DND-41 (cell line): ENCODE results near the gene CDC7.

Source experiments
- EZH2 ChIP-seq: IDR thresholded peaks from 3 replicates; pipeline ENCODE4 v1.6.1; 2012; ENCODE audit warnings: borderline replicate concordance, low read depth, mild to moderate bottlenecking, moderate library complexity, low read length, inconsistent platforms; ENCODE audit not compliant: severe bottlenecking
- TF ChIP-seq, protein P1 (sequence below): IDR thresholded peaks from 2 replicates; pipeline ENCODE4 v1.5.1; 2012; ENCODE audit warnings: borderline replicate concordance, low read length, moderate library complexity, mild to moderate bottlenecking; ENCODE audit not compliant: poor library complexity, severe bottlenecking; ENCODE audit errors: extremely low read depth

DNA sequence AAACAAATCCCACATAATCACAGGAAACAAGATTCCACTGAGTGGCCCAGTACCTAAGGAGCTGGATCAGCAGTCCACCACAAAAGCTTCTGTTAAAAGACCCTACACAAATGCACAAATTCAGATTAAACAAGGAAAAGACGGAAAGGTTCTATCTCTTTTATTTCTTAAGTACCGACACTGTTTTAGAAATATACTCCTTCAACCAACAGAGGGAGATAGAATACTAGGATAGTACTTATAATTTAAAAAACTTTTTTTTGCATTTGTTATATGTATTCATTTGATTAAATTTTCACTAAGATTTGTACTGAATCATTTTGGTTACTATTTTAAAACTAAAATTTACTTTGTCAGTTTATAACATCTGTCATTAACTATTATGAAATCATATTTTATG, 12.5 kb downstream of the CDC7 start:
- TF ChIP-seq, protein P1, sequence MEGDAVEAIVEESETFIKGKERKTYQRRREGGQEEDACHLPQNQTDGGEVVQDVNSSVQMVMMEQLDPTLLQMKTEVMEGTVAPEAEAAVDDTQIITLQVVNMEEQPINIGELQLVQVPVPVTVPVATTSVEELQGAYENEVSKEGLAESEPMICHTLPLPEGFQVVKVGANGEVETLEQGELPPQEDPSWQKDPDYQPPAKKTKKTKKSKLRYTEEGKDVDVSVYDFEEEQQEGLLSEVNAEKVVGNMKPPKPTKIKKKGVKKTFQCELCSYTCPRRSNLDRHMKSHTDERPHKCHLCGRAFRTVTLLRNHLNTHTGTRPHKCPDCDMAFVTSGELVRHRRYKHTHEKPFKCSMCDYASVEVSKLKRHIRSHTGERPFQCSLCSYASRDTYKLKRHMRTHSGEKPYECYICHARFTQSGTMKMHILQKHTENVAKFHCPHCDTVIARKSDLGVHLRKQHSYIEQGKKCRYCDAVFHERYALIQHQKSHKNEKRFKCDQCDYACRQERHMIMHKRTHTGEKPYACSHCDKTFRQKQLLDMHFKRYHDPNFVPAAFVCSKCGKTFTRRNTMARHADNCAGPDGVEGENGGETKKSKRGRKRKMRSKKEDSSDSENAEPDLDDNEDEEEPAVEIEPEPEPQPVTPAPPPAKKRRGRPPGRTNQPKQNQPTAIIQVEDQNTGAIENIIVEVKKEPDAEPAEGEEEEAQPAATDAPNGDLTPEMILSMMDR = no peak
- no peak for TF ChIP-seq EZH2
